NCI-H446 (cell line): ENCODE measurements around the gene TRPM2.

Experiments used
- DNase-seq, 2 experiments: peaks; one replicate each; lab custom pipeline; 2025; lab: John Stamatoyannopoulos, UW

Gene TRPM2

DNA sequence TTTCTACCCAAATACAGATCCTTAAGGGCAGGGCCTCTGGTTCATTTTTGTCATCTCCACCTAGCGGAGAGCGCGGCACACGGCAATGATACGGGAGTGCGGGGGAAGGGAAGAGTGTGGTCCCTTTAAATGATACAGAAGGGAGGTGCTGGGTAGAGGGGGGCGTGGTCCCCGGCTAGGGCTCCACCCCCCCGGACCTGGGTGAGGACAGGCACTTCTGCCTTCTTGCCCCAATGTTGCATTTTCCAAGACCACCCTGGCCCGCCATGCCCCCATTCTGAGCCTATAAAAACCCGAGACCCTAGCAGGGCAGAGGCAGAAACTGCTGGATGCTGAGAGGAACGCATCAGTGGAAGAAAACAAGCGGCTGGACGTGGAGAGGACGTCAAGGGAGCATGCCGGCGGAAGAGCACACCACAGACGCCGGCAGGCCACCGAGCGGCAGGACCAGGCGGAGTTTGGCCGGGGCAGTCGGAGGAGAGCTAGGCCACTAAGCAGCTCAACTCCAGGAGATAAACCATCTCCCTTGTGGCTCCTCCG, 131.9 kb downstream of the TRPM2 start:
- DNase-seq = no peak

DNA sequence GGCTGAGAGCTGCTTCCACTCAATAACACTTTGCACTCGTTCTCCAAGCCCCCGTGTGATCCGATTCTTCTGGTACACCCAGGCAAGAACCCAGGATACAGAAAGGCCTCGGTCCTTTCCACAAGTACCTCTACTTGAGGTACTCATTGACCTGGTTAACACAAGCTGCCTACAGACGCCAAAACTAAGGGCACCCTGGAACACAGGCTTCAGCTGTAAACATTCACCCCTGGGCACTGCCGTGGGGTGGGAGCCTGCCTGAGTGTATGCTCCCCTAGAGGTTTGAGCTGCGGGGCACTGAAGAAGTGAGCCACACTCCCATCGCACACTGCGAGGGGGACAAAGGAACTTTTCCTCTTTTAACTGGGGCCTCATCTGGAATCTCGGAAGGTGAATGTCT, 132.4 kb downstream of the TRPM2 start:
- no peak for DNase-seq

GRCh38 chr21:44486302-44486701, 132.9 kb downstream of the TRPM2 start:
- no peak for DNase-seq

GRCh38 chr21:44487831-44488230, 134.4 kb downstream of the TRPM2 start:
- DNase-seq = no peak

DNA sequence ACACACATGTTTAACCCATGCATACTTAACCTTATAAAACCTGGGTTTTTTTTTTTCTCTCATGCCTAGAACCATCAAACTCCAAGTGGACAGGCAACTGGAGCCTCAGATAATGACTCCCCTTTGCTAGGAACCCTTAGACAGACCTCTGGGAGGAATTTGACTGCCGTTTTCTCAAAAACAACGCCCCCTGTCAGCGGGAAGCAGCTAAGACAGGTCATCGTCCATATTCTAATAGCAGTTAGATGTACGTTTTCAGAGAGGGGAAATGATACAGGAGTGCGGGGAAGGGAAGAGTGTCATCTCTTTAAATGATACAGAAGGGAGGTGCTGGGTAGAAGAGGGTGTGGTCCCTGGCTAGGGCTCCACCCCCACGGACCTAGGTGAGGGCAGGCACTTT, 136.5 kb downstream of the TRPM2 start:
- DNase-seq = no peak

DNA sequence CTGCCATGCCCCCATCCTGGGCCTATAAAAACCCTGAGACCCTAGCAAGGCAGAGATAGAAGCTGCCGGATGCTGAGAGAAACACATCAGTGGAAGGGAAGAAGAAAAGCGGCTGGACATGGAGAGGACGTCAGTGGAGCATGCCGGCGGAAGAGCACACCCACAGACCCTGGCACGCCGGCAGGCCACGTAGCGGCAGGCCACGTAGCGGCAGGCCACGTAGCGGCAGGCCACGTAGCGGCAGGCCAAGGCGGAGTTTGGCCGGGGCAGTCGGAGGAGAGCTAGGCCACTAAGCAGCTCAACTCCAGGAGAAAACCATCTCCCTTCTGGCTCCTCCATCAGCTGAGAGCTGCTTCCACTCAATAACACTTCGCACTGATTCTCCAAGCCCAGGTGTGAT, 137.0 kb downstream of the TRPM2 start:
- no peak for DNase-seq

DNA sequence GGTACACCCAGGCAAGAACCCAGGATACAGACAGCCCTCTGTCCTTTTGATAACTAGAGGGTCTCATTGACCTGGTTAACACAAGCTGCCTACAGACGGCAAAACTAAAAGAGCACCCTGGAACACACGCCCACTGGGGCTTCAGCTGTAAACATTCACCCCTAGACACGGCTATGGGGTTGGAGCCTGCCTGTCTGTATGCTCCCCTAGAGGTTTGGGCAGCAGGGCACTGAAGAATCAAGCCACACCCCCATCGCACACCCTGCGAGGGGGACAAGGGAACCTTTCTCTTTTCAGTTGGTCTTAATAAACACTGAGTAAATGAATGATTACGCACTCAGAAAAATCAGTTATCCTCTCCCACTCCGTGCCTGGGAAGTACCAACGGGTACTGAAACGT, 137.4 kb downstream of the TRPM2 start:
- DNase-seq = no peak
